Astrocyte (in vitro differentiated cells and primary cell): ENCODE measurements around the gene MRNIP. TPM values are rescaled to one million over a fixed set of nuclear protein-coding genes. Genes with fewer than 3 reads are reported as not detected.

ENCODE experiments used
- DNase-seq: peaks from one replicate; pipeline ENCODE4 v3.0.0-alpha.2; 2010; ENCODE audit warnings: low read depth
- FAIRE-seq: peaks from 2 replicates; lab custom pipeline; 2011; peaks lifted over from hg19 to GRCh38; lab: Jason Lieb, UNC
- H2AFZ ChIP-seq: 2 replicates; pipeline ENCODE4 v1.6.0; 2012; ENCODE audit warnings: low read depth, low read length, inconsistent platforms
- H3K27ac ChIP-seq: 2 replicates; pipeline ENCODE4 v1.5.1; 2011; ENCODE audit warnings: low read depth, low read length, inconsistent platforms
- H3K27me3 ChIP-seq: 2 replicates; pipeline ENCODE4 v1.6.0; 2011; ENCODE audit warnings: low read length, inconsistent platforms; ENCODE audit not compliant: insufficient read depth
- H3K36me3 ChIP-seq: 2 replicates; pipeline ENCODE4 v1.5.1; 2011; ENCODE audit warnings: low read length, inconsistent platforms; ENCODE audit not compliant: insufficient read depth
- H3K4me1 ChIP-seq: 2 replicates; pipeline ENCODE4 v1.5.1; 2011; ENCODE audit warnings: low read length, inconsistent platforms; ENCODE audit not compliant: insufficient read depth
- H3K4me2 ChIP-seq: 2 replicates; pipeline ENCODE4 v1.6.0; 2012; ENCODE audit warnings: low read length, inconsistent platforms
- H3K4me3 ChIP-seq: 2 replicates; pipeline ENCODE4 v1.5.1; 2011; ENCODE audit warnings: low read depth, mild to moderate bottlenecking, low read length, inconsistent platforms; ENCODE audit not compliant: insufficient read depth
- H3K79me2 ChIP-seq: 2 replicates; pipeline ENCODE4 v1.6.0; 2012; ENCODE audit warnings: mild to moderate bottlenecking, low read length, inconsistent platforms; ENCODE audit not compliant: insufficient read depth
- H3K9ac ChIP-seq: 2 replicates; pipeline ENCODE4 v1.6.0; 2012; ENCODE audit warnings: mild to moderate bottlenecking, low read length, inconsistent platforms
- H3K9me3 ChIP-seq: 2 replicates; pipeline ENCODE4 v1.5.1; 2012; ENCODE audit warnings: low read depth, mild to moderate bottlenecking, low read length, inconsistent platforms; ENCODE audit not compliant: insufficient read depth
- H4K20me1 ChIP-seq: 2 replicates; pipeline ENCODE4 v1.6.0; 2012; ENCODE audit warnings: low read length, inconsistent platforms; ENCODE audit not compliant: insufficient read depth
- H3K27ac Mint-ChIP-seq: one replicate; pipeline ENCODE4 v1.8.0; 2021; ENCODE audit warnings: mild to moderate bottlenecking, mixed read lengths; ENCODE audit not compliant: unreplicated experiment
- H3K27me3 Mint-ChIP-seq: one replicate; pipeline ENCODE4 v1.8.0; 2021; ENCODE audit warnings: low read depth, mixed read lengths; ENCODE audit not compliant: unreplicated experiment
- H3K36me3 Mint-ChIP-seq: one replicate; pipeline ENCODE4 v1.8.0; 2021; ENCODE audit warnings: low read depth, mixed read lengths; ENCODE audit not compliant: unreplicated experiment
- H3K4me1 Mint-ChIP-seq: one replicate; pipeline ENCODE4 v1.8.0; 2021; ENCODE audit warnings: low read depth, mixed read lengths; ENCODE audit not compliant: unreplicated experiment
- H3K4me3 Mint-ChIP-seq: one replicate; pipeline ENCODE4 v1.8.0; 2021; ENCODE audit warnings: mild to moderate bottlenecking, moderate library complexity, mixed read lengths; ENCODE audit not compliant: unreplicated experiment
- H3K9me3 Mint-ChIP-seq: one replicate; pipeline ENCODE4 v1.8.0; 2021; ENCODE audit warnings: mild to moderate bottlenecking, mixed read lengths; ENCODE audit not compliant: unreplicated experiment
- EZH2 ChIP-seq: IDR thresholded peaks from 2 replicates; pipeline ENCODE4 v1.6.1; 2012; ENCODE audit warnings: mild to moderate bottlenecking, low read length, inconsistent platforms; ENCODE audit not compliant: insufficient read depth
- total RNA-seq: library from RNA; stranded (reverse); gene quantifications from 2 replicates; pipeline ENCODE4 v1.2.1, GENCODE V29; 2021
- TF ChIP-seq, protein P1 (sequence below): IDR thresholded peaks from 2 replicates; pipeline ENCODE4 v1.5.1; 2011; ENCODE audit warnings: low read depth, mild to moderate bottlenecking, inconsistent platforms, low read length, moderate library complexity; ENCODE audit not compliant: insufficient read depth

Gene MRNIP
- total RNA-seq, 1 donor from 2014 or later, result 20.7 TPM

DNA sequence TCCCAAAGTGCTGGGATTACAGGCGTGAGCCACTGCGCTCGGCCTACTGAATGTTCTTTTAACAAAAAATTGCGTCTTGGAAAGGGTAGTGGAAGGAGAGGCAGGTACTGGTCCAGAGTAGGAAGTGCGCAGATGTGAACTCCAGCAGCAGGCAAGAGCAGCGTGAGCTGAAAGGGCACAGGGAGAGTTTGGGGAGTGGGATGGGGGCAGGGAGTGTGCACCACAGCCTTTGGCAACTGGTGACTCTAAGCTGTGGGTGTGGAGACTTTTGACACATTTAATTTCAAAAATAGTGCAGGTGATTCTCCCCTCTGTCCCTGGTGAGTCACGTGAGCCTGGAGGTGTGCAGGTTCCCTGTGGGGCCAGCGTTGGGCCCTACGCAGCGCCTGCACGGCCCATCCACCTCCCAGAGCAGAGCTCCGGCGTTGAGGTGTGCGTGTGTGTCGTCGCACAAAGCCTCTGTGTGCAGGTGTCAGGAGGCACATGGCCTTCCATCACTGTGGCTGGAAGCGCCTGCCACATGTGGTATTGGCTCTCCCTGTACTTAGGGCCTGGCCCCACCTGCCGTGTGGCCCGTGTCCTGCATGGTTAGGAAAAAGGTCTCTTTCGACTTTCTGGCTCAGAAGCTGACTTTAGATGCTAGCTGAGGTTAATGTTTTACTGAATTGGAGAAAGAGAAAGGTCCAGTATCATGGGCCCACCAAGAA lies 26.4 kb downstream of the MRNIP start:
- FAIRE-seq (no peak), DNase-seq (no peak)
- Mint-ChIP-seq H3K9me3 (peaks cover 2% of the 10 kb centered on the region), H3K4me3 (no peak overlapping the region), H3K27ac (peak overlapping the region; percentile 55), H3K4me1 (peaks cover 30% of the 10 kb centered on the region), H3K27me3 (no peaks in the 10 kb centered on the region), H3K36me3 (peaks cover 46% of the 10 kb centered on the region)
- peaks cover 78% of the 10 kb centered on the region for H4K20me1 ChIP-seq
- no peak overlapping the region for H2AFZ ChIP-seq
- H3K9ac ChIP-seq, result no peak overlapping the region
- no peak overlapping the region for H3K4me2 ChIP-seq
- no peak overlapping the region for H3K27ac ChIP-seq
- H3K79me2 ChIP-seq, result peaks cover 22% of the 10 kb centered on the region
- TF ChIP-seq, protein P1, sequence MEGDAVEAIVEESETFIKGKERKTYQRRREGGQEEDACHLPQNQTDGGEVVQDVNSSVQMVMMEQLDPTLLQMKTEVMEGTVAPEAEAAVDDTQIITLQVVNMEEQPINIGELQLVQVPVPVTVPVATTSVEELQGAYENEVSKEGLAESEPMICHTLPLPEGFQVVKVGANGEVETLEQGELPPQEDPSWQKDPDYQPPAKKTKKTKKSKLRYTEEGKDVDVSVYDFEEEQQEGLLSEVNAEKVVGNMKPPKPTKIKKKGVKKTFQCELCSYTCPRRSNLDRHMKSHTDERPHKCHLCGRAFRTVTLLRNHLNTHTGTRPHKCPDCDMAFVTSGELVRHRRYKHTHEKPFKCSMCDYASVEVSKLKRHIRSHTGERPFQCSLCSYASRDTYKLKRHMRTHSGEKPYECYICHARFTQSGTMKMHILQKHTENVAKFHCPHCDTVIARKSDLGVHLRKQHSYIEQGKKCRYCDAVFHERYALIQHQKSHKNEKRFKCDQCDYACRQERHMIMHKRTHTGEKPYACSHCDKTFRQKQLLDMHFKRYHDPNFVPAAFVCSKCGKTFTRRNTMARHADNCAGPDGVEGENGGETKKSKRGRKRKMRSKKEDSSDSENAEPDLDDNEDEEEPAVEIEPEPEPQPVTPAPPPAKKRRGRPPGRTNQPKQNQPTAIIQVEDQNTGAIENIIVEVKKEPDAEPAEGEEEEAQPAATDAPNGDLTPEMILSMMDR, result no peak
- no peak for TF ChIP-seq EZH2
- H3K27me3 ChIP-seq, result no peaks in the 10 kb centered on the region
- H3K4me3 ChIP-seq, result no peak overlapping the region
- no peaks in the 10 kb centered on the region for H3K4me1 ChIP-seq
- peaks cover 58% of the 10 kb centered on the region for H3K36me3 ChIP-seq
- H3K9me3 ChIP-seq, result no peaks in the 10 kb centered on the region

DNA sequence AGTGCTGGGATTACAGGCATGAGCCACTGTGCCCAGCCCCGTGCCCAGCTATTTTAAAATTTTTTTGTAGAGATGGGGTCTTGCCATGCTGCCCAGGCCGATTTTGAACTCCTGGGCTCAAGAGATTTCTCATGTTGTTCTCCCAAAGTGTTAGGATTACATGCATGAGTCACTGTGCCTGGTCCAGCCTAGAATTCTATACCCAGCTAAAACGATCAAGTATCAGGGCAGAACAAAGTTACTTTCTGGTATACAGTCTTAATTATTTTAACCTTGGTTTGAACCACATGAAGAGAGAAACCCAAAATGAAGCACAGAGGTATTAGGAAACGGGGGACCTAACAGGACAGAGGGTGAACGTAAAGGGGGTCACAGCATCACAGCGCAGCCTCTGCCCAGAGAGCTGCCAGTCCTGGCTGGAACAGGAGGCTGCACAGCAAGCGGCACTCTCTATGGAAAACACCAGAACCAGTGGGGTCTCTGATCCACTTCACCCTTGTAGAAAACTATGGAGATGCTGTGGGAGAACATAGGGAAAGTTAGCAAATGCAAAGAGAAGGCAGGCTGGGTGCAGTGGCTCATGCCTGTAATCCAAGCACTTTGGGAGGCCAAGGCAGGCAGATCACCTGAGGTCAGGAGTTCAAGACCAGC lies 27.7 kb downstream of the MRNIP start:
- TF ChIP-seq, protein P1, result no peak
- TF ChIP-seq EZH2, result no peak
- Mint-ChIP-seq H3K36me3 (peaks cover 33% of the 10 kb centered on the region), H3K9me3 (peaks cover 2% of the 10 kb centered on the region), H3K4me1 (peaks cover 25% of the 10 kb centered on the region), H3K27me3 (no peaks in the 10 kb centered on the region), H3K27ac (no peak overlapping the region), H3K4me3 (no peak overlapping the region)
- DNase-seq, result no peak
- H3K4me1 ChIP-seq, result no peaks in the 10 kb centered on the region
- no peaks in the 10 kb centered on the region for H3K9me3 ChIP-seq
- H3K9ac ChIP-seq, result no peak overlapping the region
- no peak overlapping the region for H3K4me3 ChIP-seq
- H3K36me3 ChIP-seq, result peaks cover 53% of the 10 kb centered on the region
- no peak overlapping the region for H3K27ac ChIP-seq
- H3K27me3 ChIP-seq, result no peaks in the 10 kb centered on the region
- no peak overlapping the region for H3K4me2 ChIP-seq
- H3K79me2 ChIP-seq, result peaks cover 22% of the 10 kb centered on the region
- no peak overlapping the region for H2AFZ ChIP-seq
- H4K20me1 ChIP-seq, result peaks cover 78% of the 10 kb centered on the region
- no peak for FAIRE-seq
